GM19035 (cell line): ENCODE measurements around the gene LMO4.

Source experiments
- ATAC-seq: cut with Tn5 transposase; IDR thresholded peaks from one replicate; pipeline ENCODE4 v1.9.1; 2021; ENCODE audit not compliant: unreplicated experiment

Gene LMO4

GRCh38 chr1:87356591-87356990, 27.9 kb downstream of the LMO4 start:
- no peak for ATAC-seq

- ATAC-seq, result no peak
Measured at GRCh38 chr1:87358219-87358618, 29.5 kb downstream of the LMO4 start.

- ATAC-seq, result no peak
Measured at GRCh38 chr1:87359586-87359985, 30.9 kb downstream of the LMO4 start.

GRCh38 chr1:87362063-87362833, 33.6 kb downstream of the LMO4 start:
- ATAC-seq, result no peak

GRCh38 chr1:87362834-87363426, 34.2 kb downstream of the LMO4 start:
- no peak for ATAC-seq

- ATAC-seq, result no peak
Measured at GRCh38 chr1:87367549-87367948, 38.9 kb downstream of the LMO4 start.

GRCh38 chr1:87368907-87369306, 40.2 kb downstream of the LMO4 start:
- no peak for ATAC-seq

GRCh38 chr1:87369736-87370478, 41.2 kb downstream of the LMO4 start:
- ATAC-seq, result no peak

- no peak for ATAC-seq
Measured at GRCh38 chr1:87370544-87370943, 41.9 kb downstream of the LMO4 start.

GRCh38 chr1:87379306-87379705, 50.6 kb downstream of the LMO4 start:
- no peak for ATAC-seq

GRCh38 chr1:87386217-87386790, 57.6 kb downstream of the LMO4 start:
- no peak for ATAC-seq

- no peak for ATAC-seq
Measured at GRCh38 chr1:87388411-87388810, 59.7 kb downstream of the LMO4 start.

- no peak for ATAC-seq
Measured at GRCh38 chr1:87389011-87389410, 60.3 kb downstream of the LMO4 start.

GRCh38 chr1:87389546-87389945, 60.9 kb downstream of the LMO4 start:
- no peak for ATAC-seq

GRCh38 chr1:87392248-87393192, 63.8 kb downstream of the LMO4 start:
- ATAC-seq, result no peak

- no peak for ATAC-seq
Measured at GRCh38 chr1:87393445-87394085, 64.9 kb downstream of the LMO4 start.

- no peak for ATAC-seq
Measured at GRCh38 chr1:87394513-87394912, 65.8 kb downstream of the LMO4 start.

- no peak for ATAC-seq
Measured at GRCh38 chr1:87394982-87395381, 66.3 kb downstream of the LMO4 start.
